Activated gamma-delta T cell treated with anti-CD3 and anti-CD28 coated beads, Interleukin-2, amount 50 U/mL, for 16 hours (primary cell): ENCODE data around the gene WSCD2.

Experiments
- DNase-seq: peaks from one replicate; pipeline ENCODE4 v3.0.0-alpha.2; 2020; ENCODE audit warnings: low read depth

WSCD2 gene

GRCh38 chr12:108129017-108129812, at the start of gene WSCD2:
TSS of gene WSCD2 (plus strand) at chr12:108129288. CDS start at chr12:108195833, 66,545 bp downstream.
- DNase-seq, result no peak

GRCh38 chr12:108079721-108080120, 49.4 kb upstream of the WSCD2 start:
- no peak for DNase-seq

- no peak for DNase-seq
Measured at GRCh38 chr12:108080363-108080762, 48.7 kb upstream of the WSCD2 start.

GRCh38 chr12:108082485-108082884, 46.6 kb upstream of the WSCD2 start:
- no peak for DNase-seq

- no peak for DNase-seq
Measured at GRCh38 chr12:108087900-108088299, 41.2 kb upstream of the WSCD2 start.

- no peak for DNase-seq
Measured at GRCh38 chr12:108090107-108090899, 38.8 kb upstream of the WSCD2 start.

- no peak for DNase-seq
Measured at GRCh38 chr12:108090932-108091678, 38.0 kb upstream of the WSCD2 start.

GRCh38 chr12:108091679-108092051, 37.4 kb upstream of the WSCD2 start:
- DNase-seq, result no peak

GRCh38 chr12:108093209-108093608, 35.9 kb upstream of the WSCD2 start:
- no peak for DNase-seq

- no peak for DNase-seq
Measured at GRCh38 chr12:108094056-108094649, 34.9 kb upstream of the WSCD2 start.

- DNase-seq, result no peak
Measured at GRCh38 chr12:108097160-108097911, 31.8 kb upstream of the WSCD2 start.

GRCh38 chr12:108098374-108098773, 30.7 kb upstream of the WSCD2 start:
- DNase-seq, result no peak

GRCh38 chr12:108099073-108099472, 30.0 kb upstream of the WSCD2 start:
- DNase-seq, result no peak

- no peak for DNase-seq
Measured at GRCh38 chr12:108099778-108100489, 29.2 kb upstream of the WSCD2 start.

GRCh38 chr12:108101605-108102175, 27.4 kb upstream of the WSCD2 start:
- no peak for DNase-seq

GRCh38 chr12:108102363-108102762, 26.7 kb upstream of the WSCD2 start:
- no peak for DNase-seq

- no peak for DNase-seq
Measured at GRCh38 chr12:108103087-108103486, 26.0 kb upstream of the WSCD2 start.

- DNase-seq, result no peak
Measured at GRCh38 chr12:108103517-108103916, 25.6 kb upstream of the WSCD2 start.

- DNase-seq, result no peak
Measured at GRCh38 chr12:108104657-108105056, 24.4 kb upstream of the WSCD2 start.

GRCh38 chr12:108106599-108106998, 22.5 kb upstream of the WSCD2 start:
- no peak for DNase-seq
